ENCODE data around the gene DNAH9.

Gene DNAH9

GRCh38 chr17:11757815-11758214, 159.5 kb downstream of the DNAH9 start:
- FAIRE-seq (no peak), DNase-seq (ENCODE audit: low spot score) (no peak)

- no peak for FAIRE-seq
- DNase-seq (ENCODE audit: low spot score), result no peak
Measured at GRCh38 chr17:11768106-11768505, 169.8 kb downstream of the DNAH9 start.

DNA sequence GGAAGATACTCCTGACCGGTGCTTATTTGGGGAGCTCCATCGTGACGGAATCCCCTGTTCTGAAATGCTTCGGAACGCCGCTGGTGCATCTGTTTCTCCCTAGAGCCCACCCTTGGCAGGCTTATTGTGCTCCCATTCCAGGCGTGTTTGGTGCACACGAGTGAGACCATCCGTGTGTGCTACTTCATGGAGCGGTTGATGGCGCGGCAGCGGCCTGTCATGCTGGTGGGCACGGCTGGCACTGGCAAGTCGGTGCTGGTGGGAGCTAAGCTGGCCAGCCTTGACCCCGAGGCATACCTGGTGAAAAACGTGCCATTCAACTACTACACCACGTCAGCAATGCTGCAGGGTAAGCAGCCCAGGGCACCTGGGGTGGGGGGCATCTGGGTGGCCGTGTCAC, 170.7 kb downstream of the DNAH9 start:
- DNase-seq (ENCODE audit: low spot score), result no peak

GRCh38 chr17:11772031-11772430, 173.8 kb downstream of the DNAH9 start:
- FAIRE-seq (no peak), DNase-seq (ENCODE audit: low spot score) (no peak)

More for the DNA sequence above, 170.7 kb downstream of the DNAH9 start:
- no peak for FAIRE-seq

- DNase-seq (ENCODE audit: low spot score), result no peak
- no peak for FAIRE-seq
Measured at GRCh38 chr17:11779892-11780291, 181.6 kb downstream of the DNAH9 start.

DNA sequence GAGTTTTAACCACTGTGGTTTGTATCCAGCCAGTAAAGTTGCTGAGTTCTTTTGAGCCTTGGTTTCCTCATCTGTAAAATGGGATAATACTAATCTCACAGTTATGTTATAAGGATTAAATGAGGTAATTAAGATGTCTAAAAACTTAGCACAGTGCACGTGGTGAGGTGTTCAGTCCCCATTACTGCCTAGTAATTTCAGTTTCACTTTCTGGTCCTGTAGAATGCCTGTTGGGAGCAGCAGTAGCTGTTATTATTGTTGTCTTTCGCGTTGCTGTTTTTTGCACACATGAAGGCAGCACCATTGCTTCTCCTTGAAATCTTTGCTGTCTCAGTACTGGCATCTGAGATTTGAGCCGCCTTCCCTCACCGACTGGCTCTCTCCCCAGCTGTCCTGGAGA, 182.4 kb downstream of the DNAH9 start:
- FAIRE-seq, result no peak
- DNase-seq (ENCODE audit: low spot score), result no peak

- FAIRE-seq, result no peak
- no peak for DNase-seq (ENCODE audit: low spot score)
Measured at GRCh38 chr17:11786711-11787438, 188.6 kb downstream of the DNAH9 start.

DNA sequence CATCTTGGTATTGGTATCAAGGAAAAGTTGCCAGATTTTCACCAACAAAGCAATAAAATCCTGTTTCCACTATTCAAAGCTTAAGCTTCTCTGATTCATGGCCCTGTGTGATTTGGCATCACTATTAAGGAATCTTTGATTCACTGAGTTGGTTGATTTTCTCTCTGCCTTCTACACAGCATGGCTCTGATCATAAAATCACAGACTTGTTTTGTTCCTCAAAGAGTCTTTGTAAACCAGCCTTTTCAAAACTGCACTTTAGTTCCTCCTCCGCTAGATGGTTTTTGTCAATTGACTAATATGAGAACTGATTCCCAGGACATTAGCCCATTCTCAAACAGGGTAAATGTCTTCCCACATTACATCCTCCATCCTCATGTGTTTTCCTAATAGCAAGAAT, 197.6 kb downstream of the DNAH9 start:
- no peak for FAIRE-seq

GRCh38 chr17:11797803-11798202, 199.5 kb downstream of the DNAH9 start:
- DNase-seq (ENCODE audit: low spot score) (no peak), FAIRE-seq (no peak)

More for the DNA sequence above, 197.6 kb downstream of the DNAH9 start:
- no peak for DNase-seq (ENCODE audit: low spot score)

- DNase-seq (ENCODE audit: low spot score) (no peak), FAIRE-seq (no peak)
Measured at GRCh38 chr17:11803231-11803969, 205.1 kb downstream of the DNAH9 start.

DNA sequence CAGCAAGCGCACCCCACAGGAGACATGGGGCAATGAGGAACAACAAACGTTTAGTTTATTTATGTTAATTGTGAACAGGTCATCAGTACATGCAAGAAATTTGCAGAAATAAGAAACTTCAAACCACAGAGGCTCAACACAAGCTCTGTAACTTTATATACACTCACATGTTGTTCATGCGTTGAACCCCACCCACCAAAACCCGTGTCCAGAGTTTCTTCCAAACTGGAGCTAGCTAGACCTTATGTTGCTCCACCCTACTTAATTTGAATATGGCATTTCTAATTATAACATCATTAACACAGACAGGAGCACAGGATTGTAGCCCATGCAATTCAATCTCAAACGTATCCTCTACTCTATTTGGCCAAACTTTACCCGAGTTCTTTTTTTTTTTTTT, 206.9 kb downstream of the DNAH9 start:
- DNase-seq (ENCODE audit: low spot score) (no peak), FAIRE-seq (no peak)

GRCh38 chr17:11805952-11806351, 207.7 kb downstream of the DNAH9 start:
- no peak for DNase-seq (ENCODE audit: low spot score)
- FAIRE-seq, result no peak

GRCh38 chr17:11807606-11808005, 209.3 kb downstream of the DNAH9 start:
- DNase-seq (ENCODE audit: low spot score), result no peak
- FAIRE-seq, result no peak

GRCh38 chr17:11813278-11813677, 215.0 kb downstream of the DNAH9 start:
- no peak for FAIRE-seq
- DNase-seq (ENCODE audit: low spot score), result no peak

DNA sequence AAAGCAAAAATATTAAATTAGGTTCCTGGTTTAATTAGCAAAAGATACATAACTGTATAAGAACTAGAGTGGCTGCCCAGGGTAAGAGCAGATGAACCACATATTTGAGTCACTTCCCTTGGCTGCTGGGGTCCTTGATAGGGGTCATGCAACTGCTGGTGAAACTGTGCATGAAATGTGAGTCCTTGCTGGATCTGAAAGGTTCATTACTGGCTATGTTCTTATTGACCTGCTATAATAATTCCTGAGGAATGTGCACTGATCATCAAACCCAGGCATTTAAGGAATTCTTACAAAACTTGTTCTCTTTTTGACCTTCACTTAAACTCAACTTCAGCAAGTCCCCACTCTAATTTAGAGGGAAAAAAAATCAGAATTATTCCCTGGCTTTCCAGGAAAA, 215.6 kb downstream of the DNAH9 start:
- no peak for FAIRE-seq
- DNase-seq (ENCODE audit: low spot score), result no peak

DNA sequence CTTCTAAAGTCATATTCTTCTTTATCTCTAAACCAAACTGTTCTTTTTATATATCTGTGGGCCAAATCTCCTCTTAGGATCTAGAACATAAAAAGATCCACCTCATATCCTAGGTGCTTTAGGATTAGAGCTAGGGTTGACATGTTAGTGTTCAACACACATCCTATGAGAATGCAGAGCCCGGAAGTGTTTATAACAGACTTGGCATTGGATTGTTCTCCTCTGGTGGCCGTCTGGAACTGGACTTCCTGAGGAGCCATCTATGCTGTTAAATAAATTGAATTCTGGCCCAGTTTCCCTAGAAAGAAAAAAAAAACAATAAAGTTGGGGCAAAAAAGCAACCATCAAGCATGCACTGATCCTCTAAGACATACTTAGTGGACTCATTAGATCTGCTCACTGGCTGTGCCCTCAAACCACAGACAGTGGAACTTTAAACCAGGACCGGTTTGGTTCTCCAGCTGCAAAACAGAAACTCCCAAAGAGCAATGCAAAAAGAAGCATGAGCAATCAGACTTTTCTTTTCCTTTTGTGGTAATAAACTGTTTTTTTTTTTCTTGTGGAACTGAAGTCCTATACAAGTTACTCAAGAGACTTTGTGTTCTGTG, 216.5 kb downstream of the DNAH9 start:
- no peak for FAIRE-seq

GRCh38 chr17:11816409-11816808, 218.1 kb downstream of the DNAH9 start:
- FAIRE-seq, result no peak
- DNase-seq (ENCODE audit: low spot score), result no peak

More for the DNA sequence above, 216.5 kb downstream of the DNAH9 start:
- DNase-seq (ENCODE audit: low spot score), result no peak

GRCh38 chr17:11823862-11824261, 225.6 kb downstream of the DNAH9 start:
- DNase-seq (ENCODE audit: low spot score) (no peak), FAIRE-seq (no peak)

GRCh38 chr17:11825572-11826209, 227.4 kb downstream of the DNAH9 start:
- DNase-seq (ENCODE audit: low spot score), result no peak
- FAIRE-seq, result no peak

GRCh38 chr17:11832401-11833137, 234.3 kb downstream of the DNAH9 start:
- no peak for DNase-seq (ENCODE audit: low spot score)
- FAIRE-seq, result no peak

DNA sequence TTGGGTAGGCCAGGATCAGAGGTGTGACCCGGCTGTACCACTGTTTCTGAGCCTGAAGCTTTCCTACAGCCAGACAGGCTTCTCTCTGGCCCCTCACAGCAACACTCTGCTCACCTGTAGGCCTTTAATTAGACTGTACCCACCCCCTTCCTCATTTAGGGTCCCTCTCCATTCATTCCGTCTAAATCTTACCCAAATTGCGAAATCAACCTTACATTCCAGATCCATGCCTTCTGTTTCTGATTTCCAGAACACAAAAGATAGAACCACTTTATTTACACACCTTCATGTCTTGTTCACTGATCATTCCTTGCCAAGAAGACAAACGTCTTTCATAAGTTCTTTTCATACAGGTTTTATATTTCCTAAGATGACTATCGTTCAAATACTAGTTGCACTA, 238.2 kb downstream of the DNAH9 start:
- DNase-seq (ENCODE audit: low spot score) (no peak), FAIRE-seq (no peak)
